H9 (cell line): ENCODE measurements around the gene MGLL. TPM values are rescaled to one million over a fixed set of nuclear protein-coding genes. Genes with fewer than 3 reads are reported as not detected.

ENCODE experiments used
- DNase-seq: peaks from one replicate; pipeline ENCODE4 v3.0.0-alpha.2; 2017
- H2AFZ ChIP-seq: one replicate; pipeline ENCODE4 v1.6.1; 2013; ENCODE audit warnings: mild to moderate bottlenecking, low read length, control low read depth, moderate library complexity
- H2AK5ac ChIP-seq: 2 replicates; pipeline ENCODE4 v1.6.1; 2013; ENCODE audit warnings: low read length, control low read depth, mixed read lengths; ENCODE audit not compliant: insufficient read length
- H2BK120ac ChIP-seq: one replicate; pipeline ENCODE4 v1.6.1; 2013; ENCODE audit warnings: low read depth, mild to moderate bottlenecking, low read length, control low read depth, inconsistent platforms; ENCODE audit not compliant: poor library complexity, severe bottlenecking
- H2BK12ac ChIP-seq: 2 replicates; pipeline ENCODE4 v1.6.1; 2013; ENCODE audit warnings: low read length, control low read depth, mixed read lengths, low read depth; ENCODE audit not compliant: insufficient read length
- H2BK15ac ChIP-seq: 2 replicates; pipeline ENCODE4 v1.6.1; 2013; ENCODE audit warnings: low read depth, low read length, control low read depth
- H2BK20ac ChIP-seq: one replicate; pipeline ENCODE4 v1.6.1; 2013; ENCODE audit warnings: low read depth, mild to moderate bottlenecking, low read length, control low read depth, inconsistent platforms; ENCODE audit not compliant: poor library complexity, severe bottlenecking
- H2BK5ac ChIP-seq: 2 replicates; pipeline ENCODE4 v1.6.1; 2013; ENCODE audit warnings: low read length, control low read depth, mixed read lengths; ENCODE audit not compliant: insufficient read length
- H3K14ac ChIP-seq: 2 replicates; pipeline ENCODE4 v1.6.1; 2013; ENCODE audit warnings: low read length, control low read depth; ENCODE audit not compliant: insufficient read depth
- H3K18ac ChIP-seq: 2 replicates; pipeline ENCODE4 v1.6.1; 2013; ENCODE audit warnings: low read depth, mild to moderate bottlenecking, mixed read lengths, low read length, control low read depth; ENCODE audit not compliant: insufficient read length
- H3K23ac ChIP-seq: 2 replicates; pipeline ENCODE4 v1.6.1; 2013; ENCODE audit warnings: low read length, control low read depth, mixed read lengths, low read depth; ENCODE audit not compliant: insufficient read length
- H3K23me2 ChIP-seq: 2 replicates; pipeline ENCODE4 v1.6.1; 2013; ENCODE audit warnings: low read depth, mild to moderate bottlenecking, mixed read lengths, low read length, control low read depth; ENCODE audit not compliant: insufficient read length, poor library complexity, severe bottlenecking
- H3K27ac ChIP-seq: 2 replicates; pipeline ENCODE4 v1.5.1; 2013; ENCODE audit warnings: low read length, control low read depth, mixed read lengths, low read depth; ENCODE audit not compliant: insufficient read length
- H3K27me3 ChIP-seq: 2 replicates; pipeline ENCODE4 v1.6.1; 2013; ENCODE audit warnings: low read length, control low read depth, inconsistent platforms; ENCODE audit not compliant: insufficient read depth
- H3K4ac ChIP-seq: 2 replicates; pipeline ENCODE4 v1.6.1; 2013; ENCODE audit warnings: low read depth, mild to moderate bottlenecking, control low read depth, inconsistent platforms, low read length, moderate library complexity
- H3K4me1 ChIP-seq: 2 replicates; pipeline ENCODE4 v1.6.1; 2013; ENCODE audit warnings: low read length, control low read depth, inconsistent platforms; ENCODE audit not compliant: insufficient read depth
- H3K4me2 ChIP-seq: 2 replicates; pipeline ENCODE4 v1.6.1; 2013; ENCODE audit warnings: low read length, control low read depth, mixed read lengths; ENCODE audit not compliant: insufficient read length, insufficient read depth
- H3K56ac ChIP-seq: 2 replicates; pipeline ENCODE4 v1.6.1; 2013; ENCODE audit warnings: low read depth, mild to moderate bottlenecking, mixed read lengths, low read length, control low read depth; ENCODE audit not compliant: insufficient read length
- H3K79me1 ChIP-seq: 2 replicates; pipeline ENCODE4 v1.6.1; 2013; ENCODE audit warnings: low read depth, mild to moderate bottlenecking, moderate library complexity, low read length, control low read depth, inconsistent platforms; ENCODE audit not compliant: insufficient read depth, poor library complexity, severe bottlenecking
- H3K79me2 ChIP-seq: 2 replicates; pipeline ENCODE4 v1.6.1; 2013; ENCODE audit warnings: low read length, control low read depth, inconsistent platforms; ENCODE audit not compliant: insufficient read depth
- H3K9ac ChIP-seq: 2 replicates; pipeline ENCODE4 v1.6.1; 2013; ENCODE audit warnings: low read length, control low read depth, mixed read lengths; ENCODE audit not compliant: insufficient read length; ENCODE audit errors: extremely low read depth
- H3K9me3 ChIP-seq: one replicate; pipeline ENCODE4 v1.6.1; 2013; ENCODE audit warnings: low read depth, low read length, inconsistent platforms; ENCODE audit not compliant: control insufficient read depth
- H3T11ph ChIP-seq: one replicate; pipeline ENCODE4 v1.6.1; 2013; ENCODE audit warnings: mild to moderate bottlenecking, low read length, control low read depth, inconsistent platforms
- H4K20me1 ChIP-seq: one replicate; pipeline ENCODE4 v1.6.1; 2013; ENCODE audit not compliant: control insufficient read depth, insufficient read length, insufficient read depth
- H4K5ac ChIP-seq: 2 replicates; pipeline ENCODE4 v1.6.1; 2013; ENCODE audit warnings: low read depth, mild to moderate bottlenecking, mixed read lengths, low read length, control low read depth; ENCODE audit not compliant: insufficient read length
- H4K8ac ChIP-seq: replicated peaks from 2 replicates; pipeline ENCODE4 v1.6.1; 2013; ENCODE audit warnings: low read length, control low read depth, mixed read lengths, low read depth; ENCODE audit not compliant: insufficient read length
- H4K91ac ChIP-seq: 2 replicates; pipeline ENCODE4 v1.6.1; 2013; ENCODE audit warnings: low read depth, mild to moderate bottlenecking, moderate library complexity, mixed read lengths, low read length, control low read depth; ENCODE audit not compliant: insufficient read length
- H3K27ac Mint-ChIP-seq, 3 experiments: 2 replicates in 2 of 3; 3 replicates in 1 of 3; pipeline ENCODE4 v1.8.0; 2020 to 2021; ENCODE audit warnings: mixed read lengths in 3 of 3, mild to moderate bottlenecking in 1 of 3, moderate library complexity in 1 of 3
- H3K27me3 Mint-ChIP-seq: 2 replicates; pipeline ENCODE4 v1.8.0; 2021; ENCODE audit warnings: low read depth, mild to moderate bottlenecking, moderate library complexity, mixed read lengths
- H3K36me3 Mint-ChIP-seq, 3 experiments: 2 replicates in 2 of 3; 3 replicates in 1 of 3; pipeline ENCODE4 v1.8.0; 2020 to 2021; ENCODE audit warnings: low read depth in 3 of 3, mixed read lengths in 3 of 3; ENCODE audit not compliant: insufficient read depth in 1 of 3
- H3K4me1 Mint-ChIP-seq, 2 experiments: 2 replicates each; pipeline ENCODE4 v1.8.0; 2020; ENCODE audit warnings: mixed read lengths in 2 of 2
- H3K4me3 Mint-ChIP-seq, 2 experiments: 2 replicates in 1 of 2; 3 replicates in 1 of 2; pipeline ENCODE4 v1.8.0; 2020 to 2021; ENCODE audit warnings: mild to moderate bottlenecking in 2 of 2, mixed read lengths in 2 of 2, moderate library complexity in 1 of 2
- H3K9me3 Mint-ChIP-seq, 2 experiments: 2 replicates in 1 of 2; 3 replicates in 1 of 2; pipeline ENCODE4 v1.8.0; 2020; ENCODE audit warnings: mild to moderate bottlenecking in 2 of 2, mixed read lengths in 2 of 2, moderate library complexity in 1 of 2
- WGBS: extraction: QIAGEN DNeasy Blood & Tissue Kit; methylation state at CpG from one replicate; pipeline ENCODE4 v1.1.7; 2013; ENCODE audit warnings: missing lambda C conversion rate, low lambda C conversion rate, mixed read lengths; ENCODE audit not compliant: insufficient read length; ENCODE audit errors: extremely low coverage; 5-methylcytosine and 5-hydroxymethylcytosine counted together
- total RNA-seq: library from RNA; stranded (reverse); gene quantifications from 2 replicates; pipeline ENCODE4 v1.2.1, GENCODE V29; 2021
- TF ChIP-seq, protein P1 (sequence below): fragments of 200-600 bp; sonication (generic); conservative IDR thresholded peaks from 3 replicates; pipeline ENCODE4 v1.8.0; 2021; ENCODE audit warnings: antibody characterized with exemption, mild to moderate bottlenecking

MGLL gene
- total RNA-seq, 1 experiment from 2014 or later: 0.11 TPM

DNA sequence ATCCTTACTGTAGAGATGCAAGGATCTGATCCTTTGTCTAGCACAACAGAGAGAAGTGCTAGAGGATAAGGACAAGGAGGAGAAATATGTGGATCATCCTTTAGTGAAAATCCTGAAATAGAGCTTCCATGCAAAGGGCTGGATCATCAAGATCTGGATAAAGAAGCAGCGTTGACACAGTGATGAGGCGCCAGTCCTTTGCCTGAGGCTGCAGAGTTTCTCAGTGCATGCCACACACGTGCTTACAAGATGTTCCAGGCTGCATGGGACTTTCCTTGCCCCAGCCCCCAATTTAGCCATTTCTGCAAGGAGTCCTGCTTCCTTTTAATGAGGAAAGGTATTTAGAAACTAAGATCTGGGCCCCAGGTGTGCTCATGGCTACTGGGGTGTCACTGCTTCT is 156.7 kb downstream of the MGLL start:
- H3K4me3 Mint-ChIP-seq: no peak overlapping the region
- H3K9me3 Mint-ChIP-seq: no peaks in the 10 kb centered on the region
- no peak overlapping the region for H3K9ac ChIP-seq
- no peaks in the 10 kb centered on the region for H3K79me1 ChIP-seq
- H4K5ac ChIP-seq: no peak overlapping the region
- H2BK12ac ChIP-seq: no peak overlapping the region
- DNase-seq: no peak
- no peak overlapping the region for H2BK120ac ChIP-seq
- no peak overlapping the region for H3K27ac Mint-ChIP-seq
- no peaks in the 10 kb centered on the region for H3K4me1 ChIP-seq
- no CpG with 5 or more reads among the region's 3 CpGs for WGBS
- no peak overlapping the region for H2AK5ac ChIP-seq
- no peak overlapping the region for H3K56ac ChIP-seq
- no peak overlapping the region for H4K91ac ChIP-seq
- TF ChIP-seq, protein P1, sequence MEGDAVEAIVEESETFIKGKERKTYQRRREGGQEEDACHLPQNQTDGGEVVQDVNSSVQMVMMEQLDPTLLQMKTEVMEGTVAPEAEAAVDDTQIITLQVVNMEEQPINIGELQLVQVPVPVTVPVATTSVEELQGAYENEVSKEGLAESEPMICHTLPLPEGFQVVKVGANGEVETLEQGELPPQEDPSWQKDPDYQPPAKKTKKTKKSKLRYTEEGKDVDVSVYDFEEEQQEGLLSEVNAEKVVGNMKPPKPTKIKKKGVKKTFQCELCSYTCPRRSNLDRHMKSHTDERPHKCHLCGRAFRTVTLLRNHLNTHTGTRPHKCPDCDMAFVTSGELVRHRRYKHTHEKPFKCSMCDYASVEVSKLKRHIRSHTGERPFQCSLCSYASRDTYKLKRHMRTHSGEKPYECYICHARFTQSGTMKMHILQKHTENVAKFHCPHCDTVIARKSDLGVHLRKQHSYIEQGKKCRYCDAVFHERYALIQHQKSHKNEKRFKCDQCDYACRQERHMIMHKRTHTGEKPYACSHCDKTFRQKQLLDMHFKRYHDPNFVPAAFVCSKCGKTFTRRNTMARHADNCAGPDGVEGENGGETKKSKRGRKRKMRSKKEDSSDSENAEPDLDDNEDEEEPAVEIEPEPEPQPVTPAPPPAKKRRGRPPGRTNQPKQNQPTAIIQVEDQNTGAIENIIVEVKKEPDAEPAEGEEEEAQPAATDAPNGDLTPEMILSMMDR: no peak
- H3K27ac ChIP-seq: no peak overlapping the region
- H2AFZ ChIP-seq: no peak overlapping the region
- H3T11ph ChIP-seq: no peak overlapping the region
- H3K27me3 Mint-ChIP-seq: no peaks in the 10 kb centered on the region
- no peak overlapping the region for H3K14ac ChIP-seq
- H2BK15ac ChIP-seq: no peak overlapping the region
- H3K23ac ChIP-seq: no peak overlapping the region
- H3K4me1 Mint-ChIP-seq: no peaks in the 10 kb centered on the region
- H4K20me1 ChIP-seq: no peaks in the 10 kb centered on the region
- H3K4me2 ChIP-seq: no peak overlapping the region
- no peak overlapping the region for H4K8ac ChIP-seq
- no peaks in the 10 kb centered on the region for H3K23me2 ChIP-seq
- H3K4ac ChIP-seq: no peak overlapping the region
- no peak overlapping the region for H2BK5ac ChIP-seq
- H3K36me3 Mint-ChIP-seq: peaks cover 9 to 21% (median 14%) of the 10 kb centered on the region in 3 experiments
- H3K18ac ChIP-seq: no peak overlapping the region
- no peaks in the 10 kb centered on the region for H3K79me2 ChIP-seq
- H2BK20ac ChIP-seq: no peak overlapping the region
- H3K9me3 ChIP-seq: no peaks in the 10 kb centered on the region
- H3K27me3 ChIP-seq: no peaks in the 10 kb centered on the region
